Anterior cingulate cortex (tissue), 58 donors: ENCODE measurements around the gene LRP2.
"Not testable (repeated sequence)": the region's sequence is repeated elsewhere in the genome, so short reads cannot be mapped to it uniquely, and the experiment has no call there.

Source experiments
- DNase-seq, 58 donors: peaks; one replicate each; lab custom pipeline; 2025; lab: John Stamatoyannopoulos, UW

LRP2 gene

GRCh38 chr2:169349535-169349934, 12.8 kb downstream of the LRP2 start:
- no peak for DNase-seq

GRCh38 chr2:169348321-169349024, 13.9 kb downstream of the LRP2 start:
- peak in 21 of 58 donors; percentile 3 to 79 (median 28) for DNase-seq

GRCh38 chr2:169345486-169346437, 16.6 kb downstream of the LRP2 start:
- peak in 3 of 58 donors; percentile 19 to 54 (median 25) for DNase-seq

- DNase-seq, result no peak
Measured at GRCh38 chr2:169344736-169345485, 17.4 kb downstream of the LRP2 start.

- DNase-seq, result no peak
Measured at GRCh38 chr2:169343202-169343601, 19.1 kb downstream of the LRP2 start.

- DNase-seq, result no peak
Measured at GRCh38 chr2:169339657-169340056, 22.7 kb downstream of the LRP2 start.

- no peak for DNase-seq
Measured at GRCh38 chr2:169336695-169337094, 25.6 kb downstream of the LRP2 start.

- no peak for DNase-seq
Measured at GRCh38 chr2:169330555-169331198, 31.7 kb downstream of the LRP2 start.

GRCh38 chr2:169329688-169330554, 32.4 kb downstream of the LRP2 start:
- no peak for DNase-seq

- no peak for DNase-seq
Measured at GRCh38 chr2:169328785-169329184, 33.5 kb downstream of the LRP2 start.

- DNase-seq, result not testable (repeated sequence)
Measured at GRCh38 chr2:169327837-169328236, 34.5 kb downstream of the LRP2 start.

- DNase-seq, result not testable (repeated sequence)
Measured at GRCh38 chr2:169325886-169326285, 36.4 kb downstream of the LRP2 start.

- peak in 2 of 58 donors; percentile 6 to 17 for DNase-seq
Measured at GRCh38 chr2:169324581-169325260, 37.6 kb downstream of the LRP2 start.

- no peak for DNase-seq
Measured at GRCh38 chr2:169323841-169324240, 38.5 kb downstream of the LRP2 start.

GRCh38 chr2:169320561-169320960, 41.8 kb downstream of the LRP2 start:
- DNase-seq, result no peak

GRCh38 chr2:169315357-169315756, 47.0 kb downstream of the LRP2 start:
- DNase-seq, result no peak

- DNase-seq, result not testable (repeated sequence)
Measured at GRCh38 chr2:169308349-169308748, 54.0 kb downstream of the LRP2 start.

- not testable (repeated sequence) for DNase-seq
Measured at GRCh38 chr2:169304689-169305088, 57.6 kb downstream of the LRP2 start.
